ENCODE results near the gene FAM184B.

FAM184B gene

DNA sequence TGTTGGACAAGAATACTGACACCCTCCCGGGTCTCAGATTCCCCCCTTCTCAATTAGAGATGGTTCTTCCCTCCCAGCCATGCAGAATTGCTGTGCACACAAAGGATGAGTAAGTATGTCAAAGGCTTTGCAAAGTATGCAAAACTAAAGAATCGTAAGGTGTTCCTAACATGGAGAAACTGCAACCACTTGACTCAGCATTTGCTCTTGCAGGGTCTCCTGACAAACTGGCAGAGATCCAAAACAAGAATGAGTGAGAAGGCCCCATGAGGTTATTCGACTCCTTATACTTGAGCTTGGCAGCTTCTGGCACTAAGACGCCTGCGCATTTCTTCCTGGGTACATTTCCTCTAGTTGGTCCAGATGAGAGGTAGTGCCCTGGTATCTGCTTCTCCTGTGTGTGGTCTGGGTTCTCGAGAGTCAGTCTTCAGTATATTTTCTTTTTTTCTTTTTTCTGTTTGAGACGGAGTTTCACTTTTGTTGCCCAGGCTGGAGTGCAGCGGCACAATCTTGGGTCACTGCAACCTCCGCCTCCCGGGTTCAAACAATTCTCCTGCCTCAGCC is 8.2 kb downstream of the FAM184B start:
- no peak for DNase-seq (ENCODE audit: low read depth)

DNA sequence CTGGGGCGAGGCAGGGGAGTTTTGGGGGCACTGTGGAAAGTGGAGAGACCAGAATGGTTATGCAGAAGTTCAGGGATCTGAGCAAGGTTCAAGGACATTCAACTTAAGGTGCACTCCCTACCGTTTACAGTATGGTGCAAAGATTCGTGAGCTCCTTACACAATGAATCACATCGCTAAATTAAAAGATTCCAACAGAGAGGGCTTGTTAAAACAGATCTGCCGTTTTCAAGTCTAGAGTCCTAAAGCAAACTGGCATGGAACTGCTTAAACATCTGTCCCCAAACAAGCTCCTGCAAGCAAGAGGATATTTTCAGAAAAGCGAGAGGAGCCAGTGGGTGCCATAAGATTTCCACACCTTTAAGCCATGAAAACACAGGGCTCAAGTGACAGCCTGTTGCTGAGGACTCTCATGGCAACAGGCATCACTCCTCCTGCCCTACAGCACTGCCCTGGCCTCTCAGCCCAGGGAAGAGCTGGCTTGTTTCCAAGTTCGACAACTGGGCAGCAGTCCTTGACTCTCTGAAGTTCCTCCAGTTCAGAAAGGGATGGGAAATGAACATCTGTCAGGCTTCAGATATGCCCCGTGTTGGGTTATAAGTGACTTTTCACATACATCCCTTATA is 10.0 kb downstream of the FAM184B start:
- no peak for DNase-seq (ENCODE audit: low read depth)

DNA sequence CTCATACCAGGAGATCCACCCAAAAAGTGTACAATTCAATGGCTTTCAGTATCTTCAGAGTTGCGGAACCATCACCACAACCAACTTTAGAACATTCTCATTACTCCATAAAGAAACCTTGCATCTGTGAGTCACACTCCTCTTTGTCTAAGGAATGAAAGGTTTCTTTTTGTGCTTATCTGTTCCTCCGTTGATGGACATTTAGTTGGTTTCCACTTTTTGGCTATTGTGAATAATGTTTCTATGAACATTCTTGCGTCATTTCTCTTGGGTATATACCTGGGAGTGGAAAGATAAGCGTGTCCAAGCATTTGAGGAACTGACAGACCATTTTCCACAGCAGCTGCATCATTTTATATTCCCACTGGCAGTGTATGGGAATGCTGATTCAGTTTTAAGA is 10.6 kb downstream of the FAM184B start:
- DNase-seq (ENCODE audit: low read depth) = no peak

DNA sequence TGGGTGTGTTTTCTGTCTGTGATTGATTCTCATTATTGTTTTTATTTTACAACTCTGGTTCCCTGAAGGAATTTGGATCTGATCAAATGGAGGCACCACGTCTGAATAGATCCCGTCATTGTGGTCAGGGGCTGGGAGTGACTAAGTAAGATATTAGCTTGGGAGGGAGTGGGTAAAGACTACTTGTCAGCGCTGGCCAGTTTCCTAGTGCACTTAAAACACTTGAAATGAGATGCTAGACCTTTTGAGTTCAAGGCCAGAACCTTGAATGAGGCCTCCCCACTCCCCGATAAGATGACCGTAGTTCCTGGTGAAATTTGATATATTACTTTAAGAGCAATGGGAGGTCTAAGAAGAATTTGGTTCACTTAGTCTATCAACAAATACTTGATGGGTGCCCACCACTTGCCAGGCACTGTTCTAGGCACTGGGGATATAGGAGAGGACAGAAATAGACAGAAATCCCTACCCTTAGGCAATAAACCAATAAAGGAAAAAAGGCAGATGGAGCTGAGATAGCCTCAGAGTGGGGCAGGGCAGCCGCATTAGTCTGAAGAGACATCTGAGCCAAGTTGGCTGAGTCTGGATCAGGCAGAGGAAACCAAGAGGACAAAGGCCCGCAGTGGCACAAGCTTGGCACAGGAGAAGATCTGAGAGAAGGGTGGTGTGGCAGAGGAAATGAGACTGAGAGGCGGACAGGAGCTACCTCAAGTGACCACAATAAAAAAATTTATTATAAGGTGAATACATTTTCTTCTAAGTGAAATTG is 11.8 kb downstream of the FAM184B start:
- DNase-seq (ENCODE audit: low read depth) = no peak

DNA sequence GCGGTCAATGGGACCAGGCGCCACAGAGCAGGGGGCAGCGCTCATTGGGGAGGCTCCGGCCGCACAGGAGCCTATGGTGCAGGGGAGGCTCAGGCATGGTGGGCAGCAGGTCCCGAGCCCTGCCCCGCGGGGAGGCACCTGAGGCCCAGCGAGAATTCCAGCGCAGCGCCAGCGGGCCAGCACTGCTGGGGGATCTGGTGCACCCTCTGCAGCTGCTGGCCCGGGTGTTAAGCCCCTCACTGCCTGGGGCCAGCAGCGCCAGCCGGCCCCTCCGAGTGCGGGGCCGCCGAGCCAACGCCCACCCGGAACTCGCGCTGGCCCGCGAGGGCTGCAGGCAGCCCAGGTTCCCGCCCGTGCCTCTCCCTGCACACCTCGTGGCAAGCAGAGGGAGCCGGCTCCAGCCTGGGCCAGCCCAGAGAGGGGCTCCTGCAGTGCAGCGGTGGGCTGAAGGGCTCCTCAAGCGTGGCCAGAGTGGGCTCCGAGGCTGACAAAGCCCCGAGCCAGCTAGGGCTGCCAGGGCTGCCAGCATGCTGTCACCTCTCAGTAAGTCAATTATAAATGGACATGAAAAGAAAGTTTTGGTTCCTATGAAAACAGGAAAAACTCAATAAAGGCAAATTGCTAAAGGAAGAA is 14.5 kb downstream of the FAM184B start:
- no peak for DNase-seq (ENCODE audit: low read depth)

DNA sequence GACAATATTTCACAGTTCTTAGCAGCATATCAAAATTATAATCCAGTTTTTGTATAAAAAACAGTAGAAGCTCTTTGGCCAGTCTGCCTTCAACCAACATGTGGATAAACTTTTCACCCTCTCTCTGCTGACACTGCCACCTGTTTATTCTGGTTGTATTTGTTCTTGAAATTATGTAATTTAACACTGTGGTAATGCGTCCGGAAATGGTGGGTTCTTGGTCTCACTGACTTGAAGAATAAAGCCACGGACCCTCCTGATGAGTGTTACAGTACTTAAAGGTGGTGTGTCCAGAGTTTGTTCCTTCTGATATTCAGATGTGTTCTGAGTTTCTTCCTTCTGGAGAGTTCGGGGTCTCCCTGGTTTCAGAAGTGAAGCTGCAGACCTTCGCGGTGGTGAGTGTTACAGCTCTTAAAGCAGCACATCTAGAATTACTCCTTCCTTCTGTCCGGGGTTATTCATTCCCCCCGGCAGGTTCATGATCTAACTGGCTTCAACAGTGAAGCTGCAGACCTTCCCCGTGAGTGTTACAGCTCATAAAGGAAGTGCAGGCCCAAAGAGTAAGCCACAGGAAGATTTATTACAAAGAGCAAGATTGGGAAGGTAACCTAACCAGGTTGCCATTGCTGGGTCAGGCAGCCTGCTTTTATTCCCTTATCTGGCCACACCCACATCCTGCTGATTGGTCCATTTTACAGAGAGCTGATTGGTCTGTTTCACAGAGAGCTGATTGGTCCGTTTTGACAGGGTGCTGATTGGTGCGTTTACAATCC is 15.7 kb downstream of the FAM184B start:
- no peak for DNase-seq (ENCODE audit: low read depth)

DNA sequence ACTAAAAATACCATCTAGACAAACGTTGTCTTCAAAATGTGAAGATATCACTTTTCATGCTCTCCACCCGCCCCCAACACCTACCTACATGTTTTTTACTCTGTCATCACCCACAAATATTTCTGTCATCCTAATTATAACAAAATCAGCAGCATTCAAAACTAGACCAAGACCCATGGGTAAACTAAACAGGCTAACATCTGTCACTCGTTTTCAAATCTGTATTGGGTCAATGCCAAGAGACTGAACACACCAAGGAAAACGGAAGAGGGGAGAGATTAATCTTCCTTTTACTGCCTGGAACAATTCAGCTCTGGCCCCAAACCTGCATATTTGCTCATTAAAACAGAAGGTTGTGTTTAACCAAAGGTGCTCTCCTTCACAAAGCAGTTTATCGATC is 17.5 kb downstream of the FAM184B start:
- no peak for DNase-seq (ENCODE audit: low read depth)

DNA sequence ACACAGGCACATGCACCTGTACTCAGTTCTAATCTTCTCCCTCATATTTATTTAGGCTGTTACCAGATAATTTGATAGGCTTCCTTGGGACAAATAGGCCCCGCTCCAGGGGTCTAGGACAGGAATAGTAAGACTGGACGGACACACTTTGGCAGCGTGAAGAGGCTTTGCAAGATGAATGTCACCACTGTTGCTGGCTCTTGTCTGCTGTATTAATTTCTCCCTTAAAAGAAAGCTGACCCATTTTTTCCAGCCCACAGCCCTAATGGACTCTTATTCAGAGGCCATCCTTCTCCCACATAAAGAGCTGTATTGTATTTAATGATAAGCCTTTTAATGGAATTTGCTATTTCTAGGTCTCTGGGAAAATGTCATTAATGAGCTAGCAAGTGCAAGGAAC is 18.0 kb downstream of the FAM184B start:
- DNase-seq (ENCODE audit: low read depth) = no peak

DNA sequence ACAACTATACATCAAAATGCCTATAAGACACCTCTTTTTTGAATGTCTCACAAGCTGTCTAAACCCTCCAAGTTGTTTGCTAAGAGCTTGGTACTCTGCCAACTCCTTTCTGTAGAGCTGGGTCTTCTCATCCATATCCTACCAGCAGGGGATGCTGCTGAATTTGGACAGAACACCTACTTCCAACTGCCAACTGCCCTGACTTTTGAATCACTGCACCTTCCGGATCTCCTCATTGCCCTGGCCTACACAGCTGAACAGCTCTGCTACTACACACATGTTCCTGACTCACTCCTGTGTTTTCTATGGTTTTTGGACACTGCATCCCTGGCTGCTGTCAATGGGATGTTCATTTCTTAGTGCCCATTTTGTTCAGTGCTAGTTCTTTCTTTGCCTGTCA is 18.7 kb downstream of the FAM184B start:
- no peak for DNase-seq (ENCODE audit: low read depth)

DNA sequence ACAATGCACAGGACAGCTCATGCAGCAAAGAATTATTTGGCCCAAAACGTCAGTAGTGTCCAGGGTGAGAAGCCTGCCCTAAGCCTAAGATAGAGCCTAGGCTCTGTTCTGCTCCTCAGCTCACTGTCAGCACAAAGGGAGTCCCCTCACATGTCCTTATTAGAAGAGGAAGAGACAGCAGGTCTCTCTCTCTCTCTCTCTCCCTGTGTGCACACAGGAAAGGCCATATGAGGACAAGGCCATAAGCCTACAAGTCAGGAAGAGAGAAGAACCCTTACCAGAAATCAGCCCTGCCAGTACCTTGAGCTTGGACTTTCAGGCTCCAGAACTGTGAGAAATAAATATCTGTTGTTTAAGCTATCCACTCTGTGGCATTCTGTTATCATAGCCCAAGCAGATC is 20.4 kb downstream of the FAM184B start:
- DNase-seq (ENCODE audit: low read depth) = no peak

DNA sequence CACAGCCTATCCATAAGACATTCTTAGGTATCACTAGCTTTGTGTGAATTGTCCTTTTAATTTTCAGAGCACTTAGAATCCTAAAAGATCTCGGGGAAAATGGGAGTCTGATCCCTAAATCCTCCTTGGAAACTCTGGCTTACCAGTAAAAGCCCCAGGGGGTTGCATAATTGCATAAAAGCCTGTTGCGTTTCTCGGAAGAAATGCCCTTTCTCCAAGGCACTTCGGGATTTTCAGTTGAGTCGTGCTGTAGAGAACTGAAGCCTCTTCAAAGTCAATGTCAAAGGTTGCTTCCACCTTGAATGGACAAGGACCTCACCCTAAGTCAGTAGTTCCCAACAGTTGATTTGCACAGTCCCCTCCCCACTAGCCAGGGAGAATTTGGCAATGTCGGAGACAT is 20.8 kb downstream of the FAM184B start:
- DNase-seq (ENCODE audit: low read depth) = no peak

DNA sequence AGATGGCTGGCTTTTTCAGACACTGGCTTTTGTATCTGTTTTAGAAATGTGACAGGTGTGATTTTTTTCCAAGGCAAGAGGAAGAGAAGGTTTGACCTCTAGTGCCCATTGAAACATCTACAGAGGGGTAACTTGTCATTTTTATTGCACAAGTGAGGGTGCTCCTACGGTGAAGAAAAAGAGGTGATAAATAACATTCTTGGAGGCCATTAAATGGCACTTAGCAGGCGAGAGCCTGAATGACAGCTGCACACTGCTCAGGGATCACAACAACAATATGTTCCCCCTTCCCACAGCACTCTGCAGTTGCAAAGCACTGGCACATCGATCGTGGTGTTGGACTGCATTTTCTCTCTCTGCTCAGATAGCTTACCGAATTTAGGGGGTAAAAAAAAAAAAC is 22.9 kb downstream of the FAM184B start:
- no peak for DNase-seq (ENCODE audit: low read depth)

DNA sequence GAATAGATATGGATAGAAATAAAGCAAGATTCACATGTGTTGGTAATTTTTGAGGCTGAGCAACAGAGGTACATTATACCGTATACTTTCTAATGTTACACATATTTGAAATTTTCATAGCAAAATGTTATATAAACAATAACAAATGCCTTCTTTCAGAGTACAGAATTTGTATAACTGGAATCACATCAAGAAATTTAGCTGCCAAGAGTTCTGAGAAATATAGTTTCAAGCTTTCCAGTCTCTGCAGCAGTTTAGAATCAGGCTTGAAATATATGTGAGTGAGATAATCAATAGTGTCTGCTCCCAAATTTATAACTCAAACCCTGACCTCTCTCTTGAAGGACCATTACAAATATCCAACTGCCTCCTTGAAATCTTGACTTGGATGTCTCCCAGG is 23.8 kb downstream of the FAM184B start:
- DNase-seq (ENCODE audit: low read depth) = no peak

DNA sequence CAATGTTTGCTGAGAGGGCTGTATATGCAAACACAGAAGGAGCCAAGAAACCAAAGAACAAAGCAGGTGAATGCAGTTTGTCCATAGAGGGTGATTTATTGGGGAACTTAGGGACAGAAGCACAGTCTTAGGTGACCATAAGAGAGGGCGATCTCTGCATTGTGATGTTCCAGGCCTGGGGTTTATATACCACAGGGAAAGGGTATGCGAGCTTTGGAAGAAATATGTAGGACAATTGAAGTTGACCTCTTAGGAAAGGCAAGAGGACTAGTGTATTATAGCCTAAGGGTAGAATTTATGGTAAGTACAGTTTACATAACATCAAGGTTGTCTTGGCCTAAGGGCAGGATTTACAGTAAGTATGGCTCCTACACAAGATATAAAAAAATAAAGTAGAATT is 27.8 kb downstream of the FAM184B start:
- DNase-seq (ENCODE audit: low read depth) = no peak

DNA sequence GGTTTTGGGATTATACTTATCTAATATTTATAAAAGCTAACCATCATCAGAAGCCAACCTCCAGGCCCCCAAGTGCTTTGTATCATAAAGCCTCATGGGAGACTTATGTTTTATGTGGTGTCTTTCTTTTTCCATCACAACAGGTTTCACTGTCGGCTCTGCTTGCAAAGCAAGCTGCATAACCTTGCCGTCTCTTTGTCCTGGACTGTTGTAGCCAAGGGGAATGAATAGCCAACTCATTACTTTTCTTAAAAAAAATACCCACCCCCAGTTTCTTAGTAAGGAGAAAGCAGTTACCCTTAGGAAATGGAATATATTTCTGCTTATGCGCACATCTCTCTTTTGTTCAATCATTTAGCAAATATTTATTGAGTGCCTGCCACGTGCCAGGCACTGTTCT is 40.7 kb downstream of the FAM184B start:
- no peak for DNase-seq (ENCODE audit: low read depth)

DNA sequence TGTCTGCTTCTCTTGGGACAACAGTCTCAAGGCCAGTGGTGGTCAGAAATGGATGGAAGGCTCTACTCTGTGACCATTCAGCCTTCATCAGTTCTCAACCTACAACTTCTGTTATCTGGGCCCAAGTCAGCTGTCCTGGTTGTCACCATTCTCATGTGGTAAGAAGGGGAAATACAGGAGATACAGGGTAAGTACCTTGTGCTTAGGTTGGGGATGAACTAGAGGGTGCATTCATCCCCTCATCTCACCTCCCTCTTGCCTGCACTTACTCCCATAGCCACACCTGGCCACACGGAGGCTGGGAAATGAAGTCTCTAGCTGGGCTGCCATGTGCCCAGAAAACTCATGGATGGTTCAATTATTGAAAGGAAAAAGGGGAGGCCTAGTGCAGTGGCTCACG is 44.9 kb downstream of the FAM184B start:
- DNase-seq (ENCODE audit: low read depth) = no peak

DNA sequence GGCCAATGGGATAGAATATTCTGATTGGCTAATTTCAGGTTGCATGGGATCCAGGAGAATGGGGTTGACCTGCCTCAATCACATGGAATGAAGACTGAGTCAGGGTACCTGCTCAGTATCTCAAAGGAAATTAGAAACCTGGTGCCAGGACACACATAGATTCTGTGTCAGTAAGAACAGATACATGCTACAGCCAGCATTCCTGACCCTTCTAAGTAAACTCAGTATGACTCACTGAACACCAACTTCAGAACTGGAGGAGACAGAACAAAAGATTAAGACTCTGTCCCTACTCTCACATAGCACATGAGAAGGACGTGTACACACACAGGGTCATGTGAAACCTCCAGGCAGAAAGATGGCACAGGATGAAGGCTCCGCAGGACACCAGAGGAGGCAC is 54.5 kb downstream of the FAM184B start:
- DNase-seq (ENCODE audit: low read depth) = no peak

DNA sequence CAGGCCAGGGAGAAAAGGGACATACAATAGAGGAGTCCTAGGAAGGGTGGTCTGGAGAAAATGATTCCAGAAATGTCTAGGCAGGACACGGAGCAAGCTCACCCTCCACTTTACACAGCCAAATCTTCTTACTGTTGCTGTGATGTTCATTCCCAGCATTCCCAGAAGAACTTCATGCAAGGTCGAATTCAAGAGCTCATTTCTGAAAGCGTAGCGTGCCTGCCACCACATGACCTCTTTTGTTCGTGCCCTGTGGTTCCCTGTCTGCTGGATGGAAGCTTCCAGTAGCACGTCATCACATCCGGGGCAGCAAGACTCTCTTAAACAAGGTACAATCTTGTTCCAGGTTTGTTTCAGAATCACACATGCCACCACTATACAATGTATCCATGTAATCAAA is 57.8 kb downstream of the FAM184B start:
- DNase-seq (ENCODE audit: low read depth) = no peak

DNA sequence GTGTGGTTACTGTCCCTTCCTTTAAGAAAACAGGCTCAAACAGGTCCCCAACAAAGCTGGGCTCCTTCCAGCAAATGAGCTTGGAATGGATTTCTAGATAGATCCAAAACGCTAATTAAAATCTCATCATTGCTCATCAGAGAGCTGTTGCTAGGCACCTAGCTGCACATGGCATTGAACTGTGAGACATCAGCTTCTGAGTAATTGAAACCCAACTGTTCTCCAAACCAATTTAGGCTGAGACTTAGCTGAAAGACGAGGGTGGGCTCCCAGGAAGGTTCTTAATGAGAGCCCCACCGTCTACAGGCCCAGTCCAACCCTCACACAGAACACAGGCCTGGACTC is 59.1 kb downstream of the FAM184B start:
- DNase-seq (ENCODE audit: low read depth) = no peak

DNA sequence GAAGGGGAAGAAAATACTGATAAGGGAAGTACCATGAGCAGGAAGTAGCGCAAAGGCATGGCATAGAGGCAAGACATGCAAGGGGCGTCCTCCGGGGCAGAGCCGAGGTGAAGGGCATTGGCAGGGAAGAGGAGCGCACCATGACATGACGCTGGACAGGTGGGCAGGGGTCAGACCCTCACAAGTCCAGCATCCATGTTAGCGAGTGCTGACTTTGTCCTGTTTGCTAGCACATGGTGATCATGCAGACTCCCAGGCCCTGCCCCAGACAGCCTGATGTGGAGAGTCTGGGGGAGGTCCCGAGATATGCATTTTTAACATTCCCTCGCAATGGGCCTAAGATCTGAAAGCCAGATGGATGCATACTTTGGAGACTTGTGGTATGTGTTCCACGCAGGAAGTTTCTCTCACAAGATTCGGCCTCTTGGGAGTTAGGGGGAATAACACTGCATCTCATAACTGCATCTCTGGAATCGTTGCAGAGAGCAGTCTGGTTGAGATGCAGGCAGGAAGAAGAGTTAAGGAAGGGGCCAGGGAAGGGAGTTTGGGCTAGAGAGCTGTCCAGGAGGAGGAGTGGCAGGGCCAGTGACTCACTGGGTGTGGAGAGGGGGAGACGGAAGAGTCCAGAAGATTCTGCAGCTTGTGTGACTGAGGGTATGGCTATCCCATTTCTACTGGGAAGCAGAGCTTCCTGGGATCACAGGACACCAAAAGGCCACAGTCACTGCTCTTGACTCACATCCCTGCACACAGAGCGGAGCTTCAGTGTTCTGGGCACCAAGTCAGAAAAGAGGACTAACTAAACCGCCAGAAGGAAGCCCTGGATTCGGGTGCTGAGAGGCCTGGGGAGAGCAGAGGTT is 59.7 kb downstream of the FAM184B start:
- no peak for DNase-seq (ENCODE audit: low read depth)

DNA sequence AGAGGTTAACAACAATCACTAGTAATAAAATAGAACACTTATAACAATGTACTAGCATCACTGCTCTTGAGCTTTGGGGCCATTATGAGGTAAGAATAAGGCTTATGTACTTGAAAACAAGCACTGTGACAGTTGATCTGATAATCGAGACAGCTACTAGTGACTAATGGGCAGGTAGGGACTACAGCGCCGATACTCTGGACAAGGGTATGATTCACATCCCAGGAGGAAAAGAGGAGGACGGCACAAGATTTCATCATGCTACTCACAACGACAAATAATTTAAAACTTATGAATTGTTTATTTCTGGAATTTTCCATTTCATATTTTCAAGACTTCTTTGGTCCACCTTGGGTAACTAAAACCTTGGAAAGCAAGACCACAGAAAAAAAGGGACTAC is 62.3 kb downstream of the FAM184B start:
- no peak for DNase-seq (ENCODE audit: low read depth)

DNA sequence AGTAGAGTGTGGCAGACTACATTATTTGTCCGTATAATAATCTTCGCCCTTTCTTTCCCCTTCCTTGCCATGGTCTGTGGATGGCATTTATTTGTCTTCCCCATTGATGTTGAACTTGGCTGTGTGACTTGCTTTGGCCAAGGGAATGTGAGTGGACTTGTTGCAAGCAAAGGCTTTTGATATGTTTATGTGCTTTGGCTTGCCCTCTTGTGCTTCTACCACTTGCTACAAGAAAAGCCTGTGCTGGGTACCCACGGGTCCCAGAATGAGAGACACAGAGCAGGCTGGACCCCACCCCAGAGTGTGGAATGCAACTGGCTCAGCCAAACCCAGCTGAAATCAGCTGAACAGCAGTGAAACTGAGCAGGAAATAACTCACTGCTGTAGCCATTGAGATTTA is 63.0 kb downstream of the FAM184B start:
- DNase-seq (ENCODE audit: low read depth) = no peak
